Endodermal cell (in vitro differentiated cells): ENCODE measurements around the gene NXPH3. TPM values are rescaled to one million over a fixed set of nuclear protein-coding genes. Genes with fewer than 3 reads are reported as not detected.

Experiments
- DNase-seq: peaks from one replicate; pipeline ENCODE4 v3.0.0-alpha.2; 2017
- H3K27ac ChIP-seq: 2 replicates; pipeline ENCODE4 v1.5.1; 2013; ENCODE audit warnings: mild to moderate bottlenecking, low read depth, low read length, moderate library complexity
- H3K27me3 ChIP-seq: 2 replicates; pipeline ENCODE4 v1.6.1; 2013; ENCODE audit warnings: mild to moderate bottlenecking, low read length, moderate library complexity; ENCODE audit not compliant: insufficient read depth, control insufficient read depth, poor library complexity, severe bottlenecking
- H3K36me3 ChIP-seq: 2 replicates; pipeline ENCODE4 v1.7.0; 2013; ENCODE audit warnings: mild to moderate bottlenecking, low read length, moderate library complexity; ENCODE audit not compliant: control insufficient read depth, insufficient read depth
- H3K4me1 ChIP-seq: one replicate; pipeline ENCODE4 v1.7.0; 2013; ENCODE audit warnings: low read length; ENCODE audit not compliant: control insufficient read depth, insufficient read depth
- H3K4me3 ChIP-seq: 2 replicates; pipeline ENCODE4 v1.5.1; 2013; ENCODE audit warnings: mild to moderate bottlenecking, low read length, moderate library complexity
- H3K9ac ChIP-seq: 2 replicates; pipeline ENCODE4 v1.6.1; 2013; ENCODE audit warnings: mild to moderate bottlenecking, low read length, moderate library complexity; ENCODE audit not compliant: poor library complexity, severe bottlenecking; ENCODE audit errors: extremely low read depth
- H3K9me3 ChIP-seq: 2 replicates; pipeline ENCODE4 v1.6.1; 2013; ENCODE audit warnings: mild to moderate bottlenecking, low read length, moderate library complexity; ENCODE audit not compliant: control insufficient read depth
- H3K27ac Mint-ChIP-seq: 2 replicates; pipeline ENCODE4 v1.8.0; 2020; ENCODE audit warnings: mixed read lengths
- H3K27me3 Mint-ChIP-seq: 2 replicates; pipeline ENCODE4 v1.8.0; 2021; ENCODE audit warnings: mild to moderate bottlenecking, mixed read lengths; ENCODE audit not compliant: insufficient read depth
- H3K36me3 Mint-ChIP-seq: 2 replicates; pipeline ENCODE4 v1.8.0; 2020; ENCODE audit warnings: low read depth, mixed read lengths
- H3K4me1 Mint-ChIP-seq: 2 replicates; pipeline ENCODE4 v1.8.0; 2020; ENCODE audit warnings: mixed read lengths
- H3K4me3 Mint-ChIP-seq: 2 replicates; pipeline ENCODE4 v1.8.0; 2020; ENCODE audit warnings: mild to moderate bottlenecking, moderate library complexity, mixed read lengths
- H3K9me3 Mint-ChIP-seq: 2 replicates; pipeline ENCODE4 v1.8.0; 2020; ENCODE audit warnings: mild to moderate bottlenecking, mixed read lengths
- CTCF ChIP-seq: fragments of 200-600 bp; sonication (generic); conservative IDR thresholded peaks from 2 replicates; pipeline ENCODE4 v1.5.0; 2021; ENCODE audit warnings: antibody characterized with exemption, mild to moderate bottlenecking
- WGBS, 2 experiments: methylation state at CpG; one replicate each; pipeline versions ENCODE4 v1.1.5 to v1.1.7; 2013; ENCODE audit warnings: missing lambda C conversion rate in 2 of 2, mixed read lengths in 1 of 2; ENCODE audit not compliant: insufficient coverage in 1 of 2, insufficient read length in 1 of 2; 5-methylcytosine and 5-hydroxymethylcytosine counted together
- total RNA-seq, 2 donors: library from RNA; stranded (reverse); fragmentation: NEBNext Ultra II Directional in 1 of 2; extraction: Animal tissue kit (Norgen Biotek cat#: 25700) in 1 of 2; gene quantifications; 2 replicates in 1 of 2; 3 replicates in 1 of 2; pipeline ENCODE4 v1.2.1, GENCODE V29; 2021

The NXPH3 gene
- total RNA-seq, 2 donors from 2014 or later: 3.0 to 5.9 TPM

GRCh38 chr17:49621946-49622529 is 46.4 kb downstream of the NXPH3 start:
- Mint-ChIP-seq H3K27me3 (peaks cover 8% of the 10 kb centered on the region), H3K27ac (no peak overlapping the region), H3K4me3 (no peak overlapping the region), H3K36me3 (peaks cover 53% of the 10 kb centered on the region), H3K4me1 (peaks cover 13% of the 10 kb centered on the region), H3K9me3 (no peaks in the 10 kb centered on the region)
- no peaks in the 10 kb centered on the region for H3K27me3 ChIP-seq
- no peak overlapping the region for H3K9ac ChIP-seq
- WGBS, 2 experiments: 100% methylated on average over 1 to 2 of the region's 2 CpGs
- no peaks in the 10 kb centered on the region for H3K9me3 ChIP-seq
- TF ChIP-seq CTCF: no peak
- peaks cover 4% of the 10 kb centered on the region for H3K4me1 ChIP-seq
- no peak overlapping the region for H3K27ac ChIP-seq
- peaks cover 36% of the 10 kb centered on the region for H3K36me3 ChIP-seq
- no peak for DNase-seq
- no peak overlapping the region for H3K4me3 ChIP-seq

- Histone ChIP-seq H3K27me3 (no peaks in the 10 kb centered on the region), H3K27ac (no peak overlapping the region), H3K36me3 (peaks cover 22% of the 10 kb centered on the region), H3K9me3 (no peaks in the 10 kb centered on the region), H3K4me1 (no peaks in the 10 kb centered on the region), H3K9ac (no peak overlapping the region), H3K4me3 (no peak overlapping the region)
- Mint-ChIP-seq H3K4me1 (no peaks in the 10 kb centered on the region), H3K27ac (no peak overlapping the region), H3K9me3 (no peaks in the 10 kb centered on the region), H3K4me3 (no peak overlapping the region), H3K27me3 (peaks cover 3% of the 10 kb centered on the region), H3K36me3 (peaks cover 35% of the 10 kb centered on the region)
- TF ChIP-seq CTCF: no peak
- no peak for DNase-seq
- WGBS, 2 experiments: 60 to 86% methylated on average over 1 to 3 of the region's 3 CpGs
Measured at GRCh38 chr17:49624896-49625295, 49.2 kb downstream of the NXPH3 start.

- peaks cover 21% of the 10 kb centered on the region for H3K4me1 Mint-ChIP-seq
- H3K36me3 Mint-ChIP-seq: peaks cover 5% of the 10 kb centered on the region
- H3K4me3 Mint-ChIP-seq: no peak overlapping the region
- no peaks in the 10 kb centered on the region for H3K36me3 ChIP-seq
- no peak overlapping the region for H3K9ac ChIP-seq
- no peak overlapping the region for H3K27ac ChIP-seq
- H3K27me3 ChIP-seq: no peaks in the 10 kb centered on the region
- no peak overlapping the region for H3K4me3 ChIP-seq
- DNase-seq: no peak
- H3K27ac Mint-ChIP-seq: no peak overlapping the region
- no peaks in the 10 kb centered on the region for H3K27me3 Mint-ChIP-seq
- H3K9me3 Mint-ChIP-seq: no peaks in the 10 kb centered on the region
- H3K4me1 ChIP-seq: peaks cover 11% of the 10 kb centered on the region
- H3K9me3 ChIP-seq: no peaks in the 10 kb centered on the region
- no peak for TF ChIP-seq CTCF
Measured at GRCh38 chr17:49629447-49629846, 53.8 kb downstream of the NXPH3 start.
